ENCODE measurements around the gene PLEKHG3. TPM values are rescaled to one million over a fixed set of nuclear protein-coding genes. Genes with fewer than 3 reads are reported as not detected.

The PLEKHG3 gene
- total and polyA plus RNA-seq, 2 of the 13 experiments (the other 11 are each of a cell fraction or from before 2014, with no cell fraction given), result 7.1 to 9.8 TPM

DNA sequence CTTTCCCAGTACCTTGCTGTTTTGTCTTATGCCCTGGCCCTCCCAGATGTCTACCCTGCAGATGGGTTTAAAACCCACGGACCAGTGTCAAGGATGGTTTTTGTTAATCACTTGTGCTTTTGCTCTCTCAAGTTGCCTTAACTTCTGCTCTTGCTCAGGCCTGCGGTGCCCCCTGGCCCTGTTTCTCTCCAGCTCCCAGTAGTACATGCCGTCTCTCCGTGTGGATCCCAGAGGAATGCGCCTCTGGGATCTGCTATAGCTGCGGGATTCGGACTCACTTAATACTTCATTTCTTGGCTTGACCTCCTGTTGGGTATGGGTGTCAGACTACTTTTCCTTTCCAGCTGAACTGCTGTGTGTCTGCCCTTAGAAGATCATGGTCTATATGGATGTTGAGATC, 14.5 kb downstream of the PLEKHG3 start (continued):
- TF ChIP-seq PCBP1 (IDR thresholded peaks at IDR 0.05; ENCODE audit: borderline replicate concordance, low read depth, low read length) (no peak), MEF2D (CRISPR knock-in tag; IDR thresholded peaks at IDR 0.05) (no peak), JUN (CRISPR knock-in tag; IDR thresholded peaks at IDR 0.05) (no peak), ZNF580 (CRISPR knock-in tag; IDR thresholded peaks at IDR 0.05; ENCODE audit: borderline replicate concordance, low read depth) (no peak), STAT5B (CRISPR knock-in tag; IDR thresholded peaks at IDR 0.05) (no peak), GZF1 (CRISPR knock-in tag; IDR thresholded peaks at IDR 0.05) (no peak)

GRCh38 chr14:64719601-64720000, 15.4 kb downstream of the PLEKHG3 start:
- 89% methylated on average over 7 of the region's 7 CpGs for WGBS (ENCODE audit: low lambda C conversion rate)
- in situ Hi-C loops (cut with HindIII; ENCODE audit: extremely low pct_ligation_motif_present, low pct_unique_long_range_greater_than_20kb), result no loop called here
- Histone ChIP-seq H3K9ac (ENCODE audit: insufficient read depth, low read depth, low read length) (no peak overlapping the region), H3K36me3 (replicated peaks in 1 of 2; ENCODE audit: control insufficient read depth in 1 of 2, insufficient read depth in 2 of 2, low read length in 2 of 2) (no peaks in the 10 kb centered on the region), H3K4me2 (ENCODE audit: low read depth, low read length) (no peak overlapping the region), H3K4me1 (ENCODE audit: insufficient read depth, low read length) (peaks cover 52% of the 10 kb centered on the region), H3K9me3 (ENCODE audit: low read length) (no peaks in the 10 kb centered on the region), H4K20me1 (ENCODE audit: insufficient read depth, low read length) (no peaks in the 10 kb centered on the region), H3K79me2 (ENCODE audit: insufficient read depth, low read length) (peaks cover 19% of the 10 kb centered on the region), H3K27me3 (ENCODE audit: control insufficient read depth in 1 of 2, insufficient read depth in 2 of 2, low read length in 2 of 2) (no peaks in the 10 kb centered on the region), H3K4me3 (replicated peaks in 1 of 3; ENCODE audit: insufficient read depth in 1 of 3, low read depth in 2 of 3, low read length in 3 of 3) (no peak overlapping the region), H2AFZ (ENCODE audit: low read length) (no peak overlapping the region), H3K27ac (ENCODE audit: extremely low read length, insufficient read depth, low read length) (no peak overlapping the region)
- FAIRE-seq, result no peak
- ChIA-PET CTCF (ENCODE audit: low intra/inter-chr PET ratio, low total read pairs) (no interaction called here), POLR2A (interaction anchor here (1.2 kb wide), 1 partner anchor 13 kb away, joined by 14 read pairs; no protein-coding TSS in a partner anchor)
- no peak for ATAC-seq
- TF ChIP-seq RXRA (CRISPR knock-in tag; IDR thresholded peaks at IDR 0.05), result no peak
- no peak for TF ChIP-seq ZKSCAN1 (IDR thresholded peaks at IDR 0.05; ENCODE audit: low read length)
- TF ChIP-seq SNAI1 (CRISPR knock-in tag; IDR thresholded peaks at IDR 0.05; ENCODE audit: borderline replicate concordance), result no peak
- TF ChIP-seq HOXA5 (CRISPR knock-in tag; IDR thresholded peaks at IDR 0.05), result no peak
- TF ChIP-seq SIX4 (CRISPR knock-in tag; IDR thresholded peaks at IDR 0.05), result no peak
- no peak for TF ChIP-seq CERS6 (CRISPR knock-in tag; IDR thresholded peaks at IDR 0.05)
- intact Hi-C loops (cut with micrococcal nuclease; ENCODE audit: unreplicated experiment), result no loop called here
- no peak for DNase-seq (ENCODE audit: low spot score)
- no TSS peak for BruUV-seq (replicated peaks)
